ENCODE measurements around the gene RPL37. TPM values are rescaled to one million over a fixed set of nuclear protein-coding genes. Genes with fewer than 3 reads are reported as not detected.

Gene RPL37
- total and polyA plus RNA-seq, 2 donors from 2014 or later: 919 to 2,564 TPM

DNA sequence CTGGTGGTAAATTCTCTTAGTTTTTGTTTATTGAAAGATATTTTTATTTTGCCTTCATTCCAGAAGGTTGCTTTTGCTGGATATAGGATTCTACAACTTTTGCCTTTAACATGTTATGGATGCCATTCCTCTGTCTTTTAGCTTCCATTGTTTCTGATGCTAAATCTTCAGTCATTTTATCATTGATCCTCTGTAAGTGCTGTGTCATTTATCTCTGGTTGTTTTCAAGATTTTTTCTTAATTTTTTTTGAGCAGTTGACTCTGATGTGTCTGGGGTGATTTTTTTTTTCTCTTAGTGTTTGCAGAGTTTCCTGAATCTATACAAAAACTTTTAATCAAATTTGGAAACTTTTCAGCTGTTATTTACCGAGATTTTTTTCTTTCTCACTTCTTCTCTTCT lies 12.5 kb upstream of the RPL37 start:
- no peaks in the 10 kb centered on the region for H3K4me1 ChIP-seq (ENCODE audit: control insufficient read depth in 2 of 3, insufficient read depth in 2 of 3, low read depth in 1 of 3, low read length in 3 of 3)
- no peak for DNase-seq
- H3K27me3 ChIP-seq (ENCODE audit: control insufficient read depth, insufficient read depth, low read length): no peaks in the 10 kb centered on the region
- no peak overlapping the region for H3K9ac ChIP-seq (ENCODE audit: low read length in 3 of 3)
- H3K27ac ChIP-seq (ENCODE audit: low read depth in 2 of 2, low read length in 2 of 2): no peak overlapping the region
- TF ChIP-seq, protein P1, sequence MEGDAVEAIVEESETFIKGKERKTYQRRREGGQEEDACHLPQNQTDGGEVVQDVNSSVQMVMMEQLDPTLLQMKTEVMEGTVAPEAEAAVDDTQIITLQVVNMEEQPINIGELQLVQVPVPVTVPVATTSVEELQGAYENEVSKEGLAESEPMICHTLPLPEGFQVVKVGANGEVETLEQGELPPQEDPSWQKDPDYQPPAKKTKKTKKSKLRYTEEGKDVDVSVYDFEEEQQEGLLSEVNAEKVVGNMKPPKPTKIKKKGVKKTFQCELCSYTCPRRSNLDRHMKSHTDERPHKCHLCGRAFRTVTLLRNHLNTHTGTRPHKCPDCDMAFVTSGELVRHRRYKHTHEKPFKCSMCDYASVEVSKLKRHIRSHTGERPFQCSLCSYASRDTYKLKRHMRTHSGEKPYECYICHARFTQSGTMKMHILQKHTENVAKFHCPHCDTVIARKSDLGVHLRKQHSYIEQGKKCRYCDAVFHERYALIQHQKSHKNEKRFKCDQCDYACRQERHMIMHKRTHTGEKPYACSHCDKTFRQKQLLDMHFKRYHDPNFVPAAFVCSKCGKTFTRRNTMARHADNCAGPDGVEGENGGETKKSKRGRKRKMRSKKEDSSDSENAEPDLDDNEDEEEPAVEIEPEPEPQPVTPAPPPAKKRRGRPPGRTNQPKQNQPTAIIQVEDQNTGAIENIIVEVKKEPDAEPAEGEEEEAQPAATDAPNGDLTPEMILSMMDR (IDR thresholded peaks at IDR 0.05; ENCODE audit: borderline replicate concordance, extremely low read depth, insufficient read depth): no peak
- H3K9me3 ChIP-seq (ENCODE audit: control insufficient read depth in 2 of 3, insufficient read depth in 1 of 3, low read length in 3 of 3): no peaks in the 10 kb centered on the region
- intact Hi-C loops (cut with DNase I): no loop called here
- no peaks in the 10 kb centered on the region for H3K36me3 ChIP-seq (ENCODE audit: control insufficient read depth in 2 of 3, insufficient read depth in 3 of 3, low read length in 3 of 3)
- no peak for FAIRE-seq
- H3K4me3 ChIP-seq (ENCODE audit: low read length in 3 of 3): no peak overlapping the region

DNA sequence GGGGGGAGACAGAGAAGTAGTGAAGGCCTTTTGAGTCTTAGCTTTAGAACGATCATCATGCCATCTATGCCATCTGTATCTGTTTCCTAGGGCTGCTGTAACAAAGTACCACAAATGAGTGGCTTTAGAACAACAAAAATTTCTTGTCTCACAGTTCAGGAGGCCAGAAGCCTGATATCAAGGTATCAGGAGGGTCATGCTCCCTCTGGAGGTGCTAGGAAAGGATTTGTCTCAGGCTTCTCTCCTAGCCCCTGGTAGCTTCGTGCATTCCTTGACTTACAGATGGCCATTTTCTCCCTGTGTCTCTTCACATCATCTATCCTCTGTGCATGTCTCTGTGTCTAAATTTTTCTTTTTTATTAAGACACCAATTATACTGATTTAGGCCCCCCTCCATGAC lies 11.3 kb upstream of the RPL37 start:
- Histone ChIP-seq H3K9ac (ENCODE audit: low read length in 3 of 3) (no peak overlapping the region), H3K36me3 (ENCODE audit: control insufficient read depth in 2 of 3, insufficient read depth in 3 of 3, low read length in 3 of 3) (no peaks in the 10 kb centered on the region), H3K9me3 (ENCODE audit: control insufficient read depth in 2 of 3, insufficient read depth in 1 of 3, low read length in 3 of 3) (no peaks in the 10 kb centered on the region), H3K27ac (ENCODE audit: low read depth in 2 of 2, low read length in 2 of 2) (no peak overlapping the region), H3K4me1 (ENCODE audit: control insufficient read depth in 2 of 3, insufficient read depth in 2 of 3, low read depth in 1 of 3, low read length in 3 of 3) (no peaks in the 10 kb centered on the region), H3K4me3 (ENCODE audit: low read length in 3 of 3) (no peak overlapping the region), H3K27me3 (ENCODE audit: control insufficient read depth, insufficient read depth, low read length) (no peaks in the 10 kb centered on the region)
- TF ChIP-seq, protein P1 (IDR thresholded peaks at IDR 0.05; ENCODE audit: borderline replicate concordance, extremely low read depth, insufficient read depth): no peak
- intact Hi-C loops (cut with DNase I): no loop called here
- DNase-seq: no peak
- no peak for FAIRE-seq

DNA sequence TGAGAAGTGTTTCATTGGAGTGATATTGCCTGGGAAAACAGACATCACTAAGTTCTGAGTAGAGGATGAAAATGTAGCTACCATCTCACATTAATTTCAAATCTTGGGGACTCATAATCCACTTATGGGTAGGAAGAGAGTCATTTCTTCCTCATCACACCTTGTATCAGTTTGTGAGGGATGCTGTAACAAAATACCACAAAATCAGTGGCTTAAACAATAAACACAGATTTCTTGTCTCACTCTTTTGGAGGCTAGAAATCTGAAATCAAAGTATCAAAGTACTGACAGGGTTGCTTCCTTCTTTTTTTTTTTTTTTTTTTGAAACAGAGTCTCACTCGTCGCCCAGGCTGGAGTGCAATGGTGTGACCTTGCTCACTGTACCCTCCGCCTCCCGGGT lies 9.5 kb upstream of the RPL37 start:
- Histone ChIP-seq H3K27ac (ENCODE audit: low read depth in 2 of 2, low read length in 2 of 2) (no peak overlapping the region), H3K36me3 (ENCODE audit: control insufficient read depth in 2 of 3, insufficient read depth in 3 of 3, low read length in 3 of 3) (no peaks in the 10 kb centered on the region), H3K4me1 (ENCODE audit: control insufficient read depth in 2 of 3, insufficient read depth in 2 of 3, low read depth in 1 of 3, low read length in 3 of 3) (no peaks in the 10 kb centered on the region), H3K9ac (ENCODE audit: low read length in 3 of 3) (no peak overlapping the region), H3K4me3 (ENCODE audit: low read length in 3 of 3) (no peak overlapping the region), H3K9me3 (ENCODE audit: control insufficient read depth in 2 of 3, insufficient read depth in 1 of 3, low read length in 3 of 3) (no peaks in the 10 kb centered on the region), H3K27me3 (ENCODE audit: control insufficient read depth, insufficient read depth, low read length) (no peaks in the 10 kb centered on the region)
- DNase-seq: no peak
- TF ChIP-seq, protein P1 (IDR thresholded peaks at IDR 0.05; ENCODE audit: borderline replicate concordance, extremely low read depth, insufficient read depth): no peak
- no peak for FAIRE-seq
- intact Hi-C loops (cut with DNase I): no loop called here

GRCh38 chr5:40842351-40842750 lies 7.3 kb upstream of the RPL37 start:
- Histone ChIP-seq H3K9me3 (ENCODE audit: control insufficient read depth in 2 of 3, insufficient read depth in 1 of 3, low read length in 3 of 3) (no peaks in the 10 kb centered on the region), H3K4me1 (ENCODE audit: control insufficient read depth in 2 of 3, insufficient read depth in 2 of 3, low read depth in 1 of 3, low read length in 3 of 3) (no peaks in the 10 kb centered on the region), H3K36me3 (ENCODE audit: control insufficient read depth in 2 of 3, insufficient read depth in 3 of 3, low read length in 3 of 3) (no peaks in the 10 kb centered on the region), H3K9ac (ENCODE audit: low read length in 3 of 3) (no peak overlapping the region), H3K4me3 (ENCODE audit: low read length in 3 of 3) (peak overlapping the region in 1 of 3 donors; percentile 62), H3K27me3 (ENCODE audit: control insufficient read depth, insufficient read depth, low read length) (no peaks in the 10 kb centered on the region), H3K27ac (ENCODE audit: low read depth in 2 of 2, low read length in 2 of 2) (no peak overlapping the region)
- FAIRE-seq: no peak
- intact Hi-C loops (cut with DNase I): no loop called here
- no peak for DNase-seq
- TF ChIP-seq, protein P1 (IDR thresholded peaks at IDR 0.05; ENCODE audit: borderline replicate concordance, extremely low read depth, insufficient read depth): no peak

All from kidney (tissue), 14 donors.